Measurements from ENCODE around the gene C1QA.

The C1QA gene

DNA sequence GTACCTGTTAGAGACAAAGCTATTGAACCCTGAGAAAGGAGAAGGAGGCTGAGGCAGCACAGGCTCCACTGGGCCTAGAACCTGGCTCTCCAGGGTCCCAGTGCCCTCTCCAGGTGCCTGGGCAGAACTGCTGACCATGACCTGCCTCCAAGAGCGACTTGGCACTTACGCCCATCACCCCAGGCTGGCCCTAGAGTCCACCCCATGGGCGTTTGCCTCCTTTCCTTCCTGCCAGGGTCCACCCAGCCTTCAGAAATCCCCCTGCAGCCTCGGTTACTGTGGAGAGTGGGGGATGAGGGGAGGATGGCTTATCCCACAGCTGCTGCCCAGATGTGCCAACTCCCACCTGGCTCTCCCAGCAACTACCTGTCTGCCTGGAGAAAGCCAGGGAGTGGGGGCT is 14.7 kb upstream of the C1QA start:
- no peak overlapping the region for H3K27ac ChIP-seq
- H3K4me3 ChIP-seq (IDR thresholded peaks at IDR 0.05; ENCODE audit: insufficient read depth, low read depth, low read length), result no peak overlapping the region
- H3K36me3 ChIP-seq (ENCODE audit: insufficient read depth), result no peaks in the 10 kb centered on the region
- peaks cover 84% of the 10 kb centered on the region for H3K27me3 ChIP-seq (ENCODE audit: insufficient read depth, low read depth)
- H3K4me1 ChIP-seq (ENCODE audit: low read depth, poor library complexity, severe bottlenecking), result no peaks in the 10 kb centered on the region
- H2AFZ ChIP-seq (ENCODE audit: low read depth), result no peak overlapping the region
- no peaks in the 10 kb centered on the region for H4K20me1 ChIP-seq (ENCODE audit: insufficient read depth)
- H3K9ac ChIP-seq, result no peak overlapping the region
- TF ChIP-seq, protein P1, sequence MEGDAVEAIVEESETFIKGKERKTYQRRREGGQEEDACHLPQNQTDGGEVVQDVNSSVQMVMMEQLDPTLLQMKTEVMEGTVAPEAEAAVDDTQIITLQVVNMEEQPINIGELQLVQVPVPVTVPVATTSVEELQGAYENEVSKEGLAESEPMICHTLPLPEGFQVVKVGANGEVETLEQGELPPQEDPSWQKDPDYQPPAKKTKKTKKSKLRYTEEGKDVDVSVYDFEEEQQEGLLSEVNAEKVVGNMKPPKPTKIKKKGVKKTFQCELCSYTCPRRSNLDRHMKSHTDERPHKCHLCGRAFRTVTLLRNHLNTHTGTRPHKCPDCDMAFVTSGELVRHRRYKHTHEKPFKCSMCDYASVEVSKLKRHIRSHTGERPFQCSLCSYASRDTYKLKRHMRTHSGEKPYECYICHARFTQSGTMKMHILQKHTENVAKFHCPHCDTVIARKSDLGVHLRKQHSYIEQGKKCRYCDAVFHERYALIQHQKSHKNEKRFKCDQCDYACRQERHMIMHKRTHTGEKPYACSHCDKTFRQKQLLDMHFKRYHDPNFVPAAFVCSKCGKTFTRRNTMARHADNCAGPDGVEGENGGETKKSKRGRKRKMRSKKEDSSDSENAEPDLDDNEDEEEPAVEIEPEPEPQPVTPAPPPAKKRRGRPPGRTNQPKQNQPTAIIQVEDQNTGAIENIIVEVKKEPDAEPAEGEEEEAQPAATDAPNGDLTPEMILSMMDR (conservative IDR thresholded peaks at IDR 0.05; ENCODE audit: low read depth, low read length), result no peak
- no peaks in the 10 kb centered on the region for H3K79me2 ChIP-seq (ENCODE audit: insufficient read depth, low read depth)
- H3K4me2 ChIP-seq, result no peak overlapping the region

DNA sequence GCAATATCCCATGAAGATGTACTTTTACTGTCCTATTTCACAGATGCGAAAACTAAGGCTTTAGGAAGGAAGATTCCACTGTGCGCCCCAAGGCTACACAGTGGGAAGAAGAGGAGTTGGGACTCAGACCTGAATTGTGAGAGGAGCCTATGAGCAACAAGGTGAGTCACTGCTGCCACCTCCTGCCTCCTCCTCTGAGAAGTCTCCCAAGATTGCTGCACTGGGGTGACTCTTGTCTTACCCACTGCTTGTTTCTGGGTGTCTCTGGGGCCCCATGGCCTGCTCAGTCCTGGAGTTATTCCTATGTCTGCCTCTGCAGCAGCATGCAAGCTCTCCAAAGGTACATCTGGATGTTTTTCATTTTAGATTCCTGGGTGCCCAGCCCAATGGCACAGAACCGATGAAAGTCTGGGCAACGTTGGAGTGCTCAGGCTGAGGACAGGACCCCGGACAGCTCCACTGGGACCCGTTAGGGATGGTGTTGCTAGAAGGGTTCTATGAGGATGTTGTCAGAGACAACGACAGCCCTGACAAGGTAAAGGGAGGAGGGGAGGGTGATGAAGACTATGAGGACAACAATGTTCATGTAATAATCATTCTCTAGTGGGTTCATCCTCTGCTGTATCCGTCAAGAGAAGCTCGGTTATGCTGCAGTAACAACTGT is 11.0 kb upstream of the C1QA start:
- Histone ChIP-seq H3K9ac (no peak overlapping the region), H4K20me1 (ENCODE audit: insufficient read depth) (no peaks in the 10 kb centered on the region), H3K27me3 (ENCODE audit: insufficient read depth, low read depth) (peaks cover 83% of the 10 kb centered on the region), H3K27ac (no peak overlapping the region), H3K79me2 (ENCODE audit: insufficient read depth, low read depth) (no peaks in the 10 kb centered on the region), H2AFZ (ENCODE audit: low read depth) (no peak overlapping the region), H3K4me2 (no peak overlapping the region), H3K4me1 (ENCODE audit: low read depth, poor library complexity, severe bottlenecking) (no peaks in the 10 kb centered on the region), H3K4me3 (IDR thresholded peaks at IDR 0.05; ENCODE audit: insufficient read depth, low read depth, low read length) (no peak overlapping the region), H3K36me3 (ENCODE audit: insufficient read depth) (no peaks in the 10 kb centered on the region)
- TF ChIP-seq, protein P1 (conservative IDR thresholded peaks at IDR 0.05; ENCODE audit: low read depth, low read length), result no peak

DNA sequence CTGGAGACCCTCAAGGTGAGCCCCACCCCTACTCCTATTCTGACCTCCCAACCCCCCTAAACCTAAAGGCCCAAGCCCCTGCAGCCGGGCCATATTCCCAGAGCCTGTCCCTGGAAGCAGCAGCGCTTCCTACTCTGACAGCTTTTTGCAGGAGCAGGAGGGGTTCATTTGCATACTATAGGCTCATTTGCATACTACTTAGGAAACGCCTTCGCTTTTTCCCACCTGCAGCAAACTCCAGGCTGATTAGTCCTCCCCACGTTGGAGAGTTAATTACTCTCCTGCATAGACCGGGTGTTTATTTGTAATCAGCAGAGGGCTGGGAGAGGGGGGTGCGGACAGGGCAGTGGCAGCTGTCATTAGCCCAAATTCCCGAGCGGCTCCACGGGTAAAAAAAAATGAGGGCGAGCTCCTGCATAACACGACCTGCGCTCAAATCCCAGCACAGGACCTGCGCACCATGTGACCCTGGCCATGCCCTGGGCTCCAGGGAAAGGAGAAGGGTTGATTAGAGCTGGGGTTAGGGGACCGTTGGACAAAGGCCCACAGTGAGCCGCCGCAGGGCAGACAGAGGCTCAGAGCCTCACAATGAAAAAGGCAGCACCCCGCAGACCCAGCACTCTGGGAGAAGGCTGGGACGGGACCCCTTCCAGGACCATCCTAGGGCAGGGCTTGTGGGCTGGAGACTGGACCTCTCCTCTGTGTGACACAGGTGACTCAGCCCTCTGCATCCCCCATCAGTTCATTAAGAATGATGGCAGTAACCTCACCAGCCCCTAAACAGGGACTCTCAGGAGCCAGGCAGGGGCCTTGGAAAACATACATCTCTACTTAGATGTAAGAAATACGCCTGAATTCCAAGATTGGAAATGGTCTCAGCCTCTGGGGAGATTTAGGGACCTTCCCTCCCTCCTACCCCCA is 9.9 kb upstream of the C1QA start:
- H3K4me3 ChIP-seq (IDR thresholded peaks at IDR 0.05; ENCODE audit: insufficient read depth, low read depth, low read length), result no peak overlapping the region
- no peaks in the 10 kb centered on the region for H3K36me3 ChIP-seq (ENCODE audit: insufficient read depth)
- no peaks in the 10 kb centered on the region for H3K79me2 ChIP-seq (ENCODE audit: insufficient read depth, low read depth)
- no peaks in the 10 kb centered on the region for H4K20me1 ChIP-seq (ENCODE audit: insufficient read depth)
- no peak overlapping the region for H3K27ac ChIP-seq
- peaks cover 84% of the 10 kb centered on the region for H3K27me3 ChIP-seq (ENCODE audit: insufficient read depth, low read depth)
- H3K4me1 ChIP-seq (ENCODE audit: low read depth, poor library complexity, severe bottlenecking), result no peaks in the 10 kb centered on the region
- no peak overlapping the region for H2AFZ ChIP-seq (ENCODE audit: low read depth)
- no peak overlapping the region for H3K4me2 ChIP-seq
- H3K9ac ChIP-seq, result no peak overlapping the region
- TF ChIP-seq, protein P1 (conservative IDR thresholded peaks at IDR 0.05; ENCODE audit: low read depth, low read length), result no peak

DNA sequence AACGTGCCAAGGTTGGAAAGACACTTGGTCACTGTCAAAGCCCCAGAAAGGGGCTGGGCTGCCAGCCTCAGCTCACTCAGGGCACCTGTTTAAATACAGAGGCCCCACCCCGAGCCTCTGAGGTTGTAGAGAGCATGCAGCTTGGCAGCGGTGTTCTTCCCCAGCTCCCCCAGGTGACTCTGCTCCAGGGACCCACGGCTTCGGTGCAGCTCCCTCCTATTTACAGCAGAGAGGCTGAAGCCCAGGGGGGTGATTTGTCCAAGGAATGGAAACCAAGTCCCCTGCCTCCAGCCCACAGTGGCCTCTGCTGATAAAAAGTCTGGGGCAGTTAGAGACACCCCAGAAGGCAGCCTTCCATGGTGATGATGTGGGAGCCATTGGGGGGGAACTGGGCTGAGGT is 9.1 kb upstream of the C1QA start:
- Histone ChIP-seq H3K36me3 (ENCODE audit: insufficient read depth) (no peaks in the 10 kb centered on the region), H3K4me2 (no peak overlapping the region), H3K79me2 (ENCODE audit: insufficient read depth, low read depth) (no peaks in the 10 kb centered on the region), H3K4me1 (ENCODE audit: low read depth, poor library complexity, severe bottlenecking) (no peaks in the 10 kb centered on the region), H3K27me3 (ENCODE audit: insufficient read depth, low read depth) (peaks cover 85% of the 10 kb centered on the region), H2AFZ (ENCODE audit: low read depth) (no peak overlapping the region), H4K20me1 (ENCODE audit: insufficient read depth) (no peaks in the 10 kb centered on the region), H3K27ac (no peak overlapping the region), H3K4me3 (IDR thresholded peaks at IDR 0.05; ENCODE audit: insufficient read depth, low read depth, low read length) (no peak overlapping the region), H3K9ac (no peak overlapping the region)
- TF ChIP-seq, protein P1 (conservative IDR thresholded peaks at IDR 0.05; ENCODE audit: low read depth, low read length), result no peak
